GOT3 (cell line): ENCODE measurements around the gene INO80.

Experiments
- DNase-seq: peaks from one replicate; lab custom pipeline; 2025; ENCODE audit warnings: mixed read lengths; lab: John Stamatoyannopoulos, UW

INO80 gene

DNA sequence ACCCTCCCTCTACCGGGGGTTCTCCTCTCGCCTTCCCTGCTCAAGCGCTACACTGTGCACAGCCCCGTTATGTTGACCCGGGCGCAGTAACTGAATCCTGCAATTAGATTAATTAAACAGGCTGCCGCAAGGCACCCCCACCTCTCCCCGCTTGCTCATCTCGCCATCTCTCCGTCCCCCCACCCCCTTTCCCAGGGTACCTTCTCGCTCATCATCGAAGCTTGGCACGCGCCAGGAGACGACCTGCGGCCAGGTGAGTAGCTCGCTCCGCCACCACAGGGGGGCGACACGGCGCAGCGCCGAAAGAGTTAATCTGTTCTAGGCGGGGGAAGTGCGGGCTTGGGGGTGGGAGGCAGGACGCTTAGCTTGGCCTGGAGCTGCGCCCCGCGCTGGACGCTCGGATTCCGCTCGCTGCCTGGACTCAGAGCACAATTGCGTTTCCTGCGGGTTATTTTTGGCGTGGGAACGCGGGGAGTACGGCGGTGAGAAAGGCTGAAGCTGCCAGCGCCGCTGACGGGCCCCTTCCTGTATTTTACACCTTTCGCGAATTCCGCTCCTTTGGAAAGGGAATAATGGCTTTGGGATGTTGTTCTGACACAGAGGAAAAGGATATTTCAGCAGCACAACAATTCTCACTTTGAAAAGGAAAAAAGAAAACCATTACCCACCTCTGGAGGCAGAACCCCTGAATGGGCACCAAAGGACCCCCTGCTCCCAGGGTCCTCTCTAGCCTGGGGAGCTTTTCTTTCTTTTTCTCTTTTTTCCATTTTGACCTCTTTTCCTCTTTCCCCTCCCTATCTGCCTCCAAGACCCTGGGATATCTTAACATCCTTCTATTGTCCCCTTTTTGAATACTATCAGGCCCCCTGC, 185.4 kb downstream of the INO80 start:
- DNase-seq, result no peak

DNA sequence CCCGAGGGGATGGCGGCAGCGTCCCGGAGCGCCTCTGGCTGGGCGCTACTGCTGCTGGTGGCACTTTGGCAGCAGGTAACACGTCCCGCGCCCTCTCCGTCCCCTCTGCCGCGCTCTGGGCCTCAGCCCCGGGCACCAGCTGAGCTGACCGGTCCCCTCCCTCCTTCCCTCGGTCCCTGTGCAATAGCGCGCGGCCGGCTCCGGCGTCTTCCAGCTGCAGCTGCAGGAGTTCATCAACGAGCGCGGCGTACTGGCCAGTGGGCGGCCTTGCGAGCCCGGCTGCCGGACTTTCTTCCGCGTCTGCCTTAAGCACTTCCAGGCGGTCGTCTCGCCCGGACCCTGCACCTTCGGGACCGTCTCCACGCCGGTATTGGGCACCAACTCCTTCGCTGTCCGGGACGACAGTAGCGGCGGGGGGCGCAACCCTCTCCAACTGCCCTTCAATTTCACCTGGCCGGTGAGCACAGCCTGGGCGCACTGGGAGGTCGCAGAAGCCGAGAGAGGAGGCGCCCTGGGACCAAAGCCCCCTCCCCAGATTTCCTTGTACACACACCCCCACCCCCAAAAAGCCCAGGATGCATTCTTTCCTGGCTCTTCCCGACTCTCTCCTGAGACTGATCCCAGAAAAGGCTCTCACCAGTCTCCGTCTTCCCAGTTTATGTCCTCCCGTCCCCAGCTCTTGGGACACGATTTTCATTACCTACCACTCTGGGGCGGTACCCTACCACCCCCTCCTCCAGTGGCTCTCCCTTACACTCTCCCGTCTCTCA, 186.2 kb downstream of the INO80 start:
- no peak for DNase-seq
